HEK293T (cell line): ENCODE results near the gene MX1.
"Not testable (repeated sequence)": the region's sequence is repeated elsewhere in the genome, so short reads cannot be mapped to it uniquely, and the experiment has no call there.

Source experiments
- CTCF ChIA-PET: fragments of 350-600 bp; formaldehyde crosslinking; extraction: SDS; loops from one replicate; lab custom pipeline; 2021; ENCODE audit warnings: antibody characterized with exemption, inconsistent platforms; lab: Yijun Ruan, JAX
- POLR2A ChIA-PET: fragments of 350-600 bp; formaldehyde crosslinking; extraction: SDS; loops from one replicate; lab custom pipeline; 2020; ENCODE audit warnings: antibody characterized with exemption, inconsistent platforms; lab: Yijun Ruan, JAX
- DNase-seq: peaks from one replicate; pipeline ENCODE4 v3.0.0; 2012; ENCODE audit warnings: mixed read lengths; ENCODE audit errors: extremely low spot score
- ARNT ChIP-seq: fragments of 450-650 bp; IDR thresholded peaks from 2 replicates; pipeline ENCODE4 v1.6.1; 2017; ENCODE audit warnings: mild to moderate bottlenecking
- BHLHE40 ChIP-seq: fragments of 450-650 bp; IDR thresholded peaks from 2 replicates; pipeline ENCODE4 v1.6.1; 2016; ENCODE audit warnings: mild to moderate bottlenecking, moderate library complexity, borderline replicate concordance
- CTBP1 ChIP-seq: fragments of 450-650 bp; IDR thresholded peaks from 2 replicates; pipeline ENCODE4 v1.6.1; 2016; ENCODE audit warnings: borderline replicate concordance
- ELF4 ChIP-seq: fragments of 450-650 bp; IDR thresholded peaks from 2 replicates; pipeline ENCODE4 v1.6.1; 2017; ENCODE audit warnings: antibody characterized with exemption
- FOXA1 ChIP-seq: fragments of 450-650 bp; IDR thresholded peaks from 2 replicates; pipeline ENCODE4 v1.6.1; 2016; ENCODE audit warnings: mild to moderate bottlenecking
- FOXK2 ChIP-seq: fragments of 450-650 bp; IDR thresholded peaks from 2 replicates; pipeline ENCODE4 v1.6.1; 2016; ENCODE audit warnings: mild to moderate bottlenecking
- FOXM1 ChIP-seq: fragments of 450-650 bp; IDR thresholded peaks from 2 replicates; pipeline ENCODE4 v1.6.1; 2017; ENCODE audit warnings: mild to moderate bottlenecking, borderline replicate concordance
- HDGF ChIP-seq: fragments of 450-650 bp; IDR thresholded peaks from 2 replicates; pipeline ENCODE4 v1.6.1; 2017; ENCODE audit warnings: antibody characterized with exemption, borderline replicate concordance
- L3MBTL2 ChIP-seq: fragments of 450-650 bp; conservative IDR thresholded peaks from 2 replicates; pipeline ENCODE4 v1.6.1; 2016; ENCODE audit warnings: mild to moderate bottlenecking
- LEF1 ChIP-seq: fragments of 450-650 bp; IDR thresholded peaks from 2 replicates; pipeline ENCODE4 v1.6.1; 2017; ENCODE audit warnings: mild to moderate bottlenecking, borderline replicate concordance
- NFRKB ChIP-seq: fragments of 450-650 bp; IDR thresholded peaks from 2 replicates; pipeline ENCODE4 v1.6.1; 2016; ENCODE audit warnings: mild to moderate bottlenecking, moderate library complexity
- SP1 ChIP-seq: fragments of 450-650 bp; IDR thresholded peaks from 2 replicates; pipeline ENCODE4 v1.6.1; 2017
- SUZ12 ChIP-seq: fragments of 450-650 bp; IDR thresholded peaks from 2 replicates; pipeline ENCODE4 v1.6.1; 2016; ENCODE audit warnings: mild to moderate bottlenecking
- TARDBP ChIP-seq: fragments of 450-650 bp; IDR thresholded peaks from 2 replicates; pipeline ENCODE4 v1.6.1; 2016
- ZNF384 ChIP-seq: fragments of 450-650 bp; IDR thresholded peaks from 2 replicates; pipeline ENCODE4 v1.6.1; 2016
- TF ChIP-seq, protein P1 (sequence below): fragments of 450-650 bp; IDR thresholded peaks from 2 replicates; pipeline ENCODE4 v1.6.1; 2016

The MX1 gene

DNA sequence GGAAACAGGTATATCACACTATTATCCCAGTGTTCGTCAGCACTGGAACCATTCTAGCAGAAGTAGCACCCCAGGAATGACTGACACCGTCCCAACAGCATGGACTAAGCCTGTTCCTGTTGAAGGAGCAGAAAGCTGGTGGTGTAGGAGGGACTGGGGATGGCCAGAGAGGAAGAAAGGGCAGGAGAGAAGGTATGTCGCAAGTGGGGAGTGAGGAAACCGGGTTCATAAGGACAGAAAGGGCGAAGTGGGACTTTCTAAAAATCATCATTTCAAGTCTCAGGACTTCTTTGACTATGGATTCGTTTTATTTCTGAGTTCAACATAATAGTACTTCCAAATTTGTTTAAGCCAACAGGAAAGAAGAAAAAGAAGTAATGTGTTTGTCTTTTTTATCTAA is 19.7 kb upstream of the MX1 start:
- TF ChIP-seq FOXK2, result no peak
- no peak for TF ChIP-seq L3MBTL2
- no peak for TF ChIP-seq NFRKB
- TF ChIP-seq, protein P1, sequence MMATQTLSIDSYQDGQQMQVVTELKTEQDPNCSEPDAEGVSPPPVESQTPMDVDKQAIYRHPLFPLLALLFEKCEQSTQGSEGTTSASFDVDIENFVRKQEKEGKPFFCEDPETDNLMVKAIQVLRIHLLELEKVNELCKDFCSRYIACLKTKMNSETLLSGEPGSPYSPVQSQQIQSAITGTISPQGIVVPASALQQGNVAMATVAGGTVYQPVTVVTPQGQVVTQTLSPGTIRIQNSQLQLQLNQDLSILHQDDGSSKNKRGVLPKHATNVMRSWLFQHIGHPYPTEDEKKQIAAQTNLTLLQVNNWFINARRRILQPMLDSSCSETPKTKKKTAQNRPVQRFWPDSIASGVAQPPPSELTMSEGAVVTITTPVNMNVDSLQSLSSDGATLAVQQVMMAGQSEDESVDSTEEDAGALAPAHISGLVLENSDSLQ, result no peak
- no peak for DNase-seq
- ChIA-PET CTCF (interaction anchor here (0.6 kb wide), 1 partner anchor 1403 kb away, joined by 3 read pairs; no protein-coding TSS in a partner anchor), POLR2A (no interaction called here)

DNA sequence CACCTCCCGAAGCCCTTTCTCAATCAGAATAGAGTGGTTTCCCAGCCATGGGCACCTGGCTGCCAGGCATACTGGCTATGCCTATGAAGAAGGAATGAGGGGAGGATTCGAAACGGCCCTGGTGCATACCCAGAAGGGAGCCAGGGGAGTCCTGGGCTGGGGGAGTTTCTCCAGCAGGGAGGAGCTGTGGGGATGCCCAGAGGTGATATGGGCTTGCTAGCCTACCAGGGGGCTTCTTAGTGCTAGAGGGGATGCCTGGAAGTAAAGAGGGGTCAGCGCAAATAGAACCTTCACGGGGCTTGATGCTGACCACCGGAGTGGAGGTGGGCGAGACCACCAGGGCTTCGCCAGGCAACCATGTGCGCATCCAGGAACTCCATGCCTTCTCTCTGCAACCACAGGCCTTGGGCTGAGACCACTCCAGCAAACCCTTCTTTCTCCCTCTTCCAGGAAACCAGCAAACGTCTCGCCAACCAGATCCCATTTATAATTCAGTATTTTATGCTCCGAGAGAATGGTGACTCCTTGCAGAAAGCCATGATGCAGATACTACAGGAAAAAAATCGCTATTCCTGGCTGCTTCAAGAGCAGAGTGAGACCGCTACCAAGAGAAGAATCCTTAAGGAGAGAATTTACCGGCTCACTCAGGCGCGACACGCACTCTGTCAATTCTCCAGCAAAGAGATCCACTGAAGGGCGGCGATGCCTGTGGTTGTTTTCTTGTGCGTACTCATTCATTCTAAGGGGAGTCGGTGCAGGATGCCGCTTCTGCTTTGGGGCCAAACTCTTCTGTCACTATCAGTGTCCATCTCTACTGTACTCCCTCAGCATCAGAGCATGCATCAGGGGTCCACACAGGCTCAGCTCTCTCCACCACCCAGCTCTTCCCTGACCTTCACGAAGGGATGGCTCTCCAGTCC is 18.2 kb upstream of the MX1 start:
- POLR2A ChIA-PET, result no interaction called here
- DNase-seq, result no peak
- TF ChIP-seq ELF4 (no peak), NFRKB (no peak), ZNF384 (no peak), LEF1 (no peak), L3MBTL2 (no peak), HDGF (no peak), FOXM1 (no peak), SP1 (no peak), SUZ12 (no peak), FOXK2 (no peak), FOXA1 (no peak), ARNT (no peak), CTBP1 (no peak), BHLHE40 (no peak), TARDBP (no peak)
- TF ChIP-seq, protein P1, result no peak
- CTCF ChIA-PET, result no interaction called here

DNA sequence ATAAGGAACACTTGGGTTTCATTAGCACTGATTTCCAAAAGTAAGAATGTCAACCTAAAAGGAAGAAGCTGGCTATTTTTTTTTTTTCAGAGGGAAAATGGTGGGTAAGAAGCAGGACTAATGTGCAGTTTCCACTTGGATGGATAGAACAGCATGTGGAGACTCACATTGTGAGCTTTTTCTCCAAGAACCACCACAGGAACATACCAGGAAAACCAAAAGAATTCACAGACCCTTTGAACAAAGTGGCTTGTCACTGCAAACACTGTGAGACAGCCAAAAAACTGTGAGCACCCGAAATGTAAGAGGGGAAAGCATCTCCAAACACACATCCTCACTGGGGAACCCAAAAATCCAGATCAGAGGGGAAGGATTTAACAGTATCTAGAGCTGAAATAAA is 15.7 kb upstream of the MX1 start:
- CTCF ChIA-PET, result no interaction called here
- no peak for TF ChIP-seq NFRKB
- no peak for TF ChIP-seq BHLHE40
- TF ChIP-seq, protein P1, result no peak
- no peak for DNase-seq
- POLR2A ChIA-PET, result no interaction called here

DNA sequence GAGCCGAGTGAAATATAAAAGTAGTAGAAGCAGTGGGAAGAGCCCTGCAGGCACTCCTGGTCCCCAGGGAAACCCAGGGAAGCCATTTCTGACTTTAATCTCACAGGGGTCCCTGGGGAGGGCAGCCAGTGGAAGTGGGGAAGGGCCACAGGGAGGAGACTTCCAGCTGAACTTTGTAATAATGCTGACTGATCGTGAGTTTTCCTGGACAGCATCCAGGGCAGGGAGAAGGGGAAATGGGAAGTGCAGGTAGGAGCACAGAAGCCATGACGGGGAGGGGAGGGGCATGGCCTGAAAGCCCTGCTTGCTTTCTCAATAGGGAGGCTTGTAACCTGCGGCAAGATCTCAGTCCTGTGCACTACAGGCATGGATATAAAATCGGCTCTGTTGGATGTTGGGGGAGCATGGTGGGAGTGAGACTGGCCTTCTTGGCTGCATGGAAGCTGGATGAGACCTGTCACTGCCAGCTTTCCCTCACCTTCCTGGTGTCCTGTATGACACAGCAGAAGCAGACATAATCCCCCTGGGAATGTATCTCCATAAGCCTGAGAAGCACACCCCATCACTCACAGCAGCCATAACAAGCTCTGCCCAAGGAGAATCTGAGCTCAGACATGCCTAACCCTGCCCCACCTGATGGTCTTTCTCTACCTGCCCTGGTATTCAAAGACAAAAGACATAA is 15.1 kb upstream of the MX1 start:
- CTCF ChIA-PET, result no interaction called here
- TF ChIP-seq FOXA1 (no peak), ARNT (no peak), TARDBP (no peak), LEF1 (no peak), ELF4 (no peak), NFRKB (no peak), FOXK2 (no peak), ZNF384 (no peak), SP1 (no peak), BHLHE40 (no peak), SUZ12 (no peak), HDGF (no peak), FOXM1 (no peak), CTBP1 (no peak), L3MBTL2 (no peak)
- TF ChIP-seq, protein P1, result no peak
- no peak for DNase-seq
- POLR2A ChIA-PET, result no interaction called here

DNA sequence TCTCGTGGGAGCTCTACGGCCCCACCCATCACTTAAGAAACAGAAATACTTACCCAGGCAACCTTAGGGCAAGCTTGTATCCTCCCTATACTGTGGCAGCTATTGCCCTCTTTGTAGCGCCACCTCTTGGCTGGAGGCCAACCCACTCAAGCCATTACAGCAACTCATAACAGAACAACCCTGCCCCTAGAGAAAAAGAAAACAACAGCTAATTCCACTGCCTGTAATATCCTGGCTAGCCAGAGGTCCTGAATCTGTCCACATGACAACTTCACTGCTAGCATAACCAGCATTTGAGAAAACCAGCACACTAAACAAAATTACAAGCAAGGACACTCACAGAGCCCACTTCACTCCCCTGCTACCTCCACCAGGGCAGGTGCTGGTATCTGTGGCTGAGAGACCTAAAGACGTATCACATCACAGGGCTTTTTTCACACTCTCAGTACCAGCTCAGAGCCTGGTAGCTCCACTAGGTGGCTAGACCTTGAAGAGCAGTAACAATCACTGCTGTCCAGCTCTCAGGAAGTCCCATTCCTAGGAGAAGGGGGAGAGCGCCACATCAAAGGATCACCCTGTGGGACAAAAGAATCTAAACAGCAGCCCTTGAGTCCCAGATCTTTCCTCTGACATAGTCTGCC is 14.5 kb upstream of the MX1 start:
- DNase-seq, result no peak
- ChIA-PET POLR2A (no interaction called here), CTCF (no interaction called here)
- TF ChIP-seq FOXK2 (no peak), FOXA1 (no peak), LEF1 (no peak), ELF4 (no peak), L3MBTL2 (no peak), SUZ12 (no peak), CTBP1 (no peak), SP1 (no peak), ZNF384 (no peak)

DNA sequence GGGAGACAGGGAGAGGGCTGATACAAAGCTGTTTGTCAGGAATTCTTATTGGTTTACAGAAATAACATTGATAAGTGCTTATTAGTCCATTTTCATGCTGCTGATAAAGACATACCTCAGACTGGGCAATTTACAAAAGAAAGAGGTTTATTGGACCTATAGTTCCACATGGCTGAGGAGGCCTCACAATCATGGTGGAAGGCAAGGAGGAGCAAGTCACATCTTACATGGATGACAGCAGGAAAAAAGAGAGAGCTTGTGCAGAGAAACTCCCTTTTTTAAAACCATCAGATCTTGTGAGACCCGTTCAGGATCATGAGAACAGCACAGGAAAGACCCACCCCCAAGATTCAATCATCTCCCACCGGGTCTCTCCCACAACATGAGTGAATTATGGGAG is 8.5 kb upstream of the MX1 start:
- POLR2A ChIA-PET, result not testable (repeated sequence)

More for the DNA sequence above, 8.5 kb upstream of the MX1 start:
- DNase-seq, CTCF ChIA-PET: not testable (repeated sequence)
